Upper lobe of left lung (tissue), 4 donors: ENCODE measurements around the gene OTUD7B.

Source experiments
- EP300 ChIP-seq, 4 donors: sonication (generic); formaldehyde crosslinking; IDR thresholded peaks; one replicate each; pipeline ENCODE4 v1.5.1; 2017; ENCODE audit warnings: antibody characterized with exemption in 4 of 4, control low read depth in 2 of 4
- POLR2A ChIP-seq, 4 donors: fragments of 450-650 bp; IDR thresholded peaks; one replicate each; pipeline ENCODE4 v1.5.1; 2016 to 2017; ENCODE audit warnings: antibody characterized with exemption in 4 of 4, mild to moderate bottlenecking in 2 of 4
- POLR2AphosphoS5 ChIP-seq, 2 donors: sonication (generic); formaldehyde crosslinking; IDR thresholded peaks; one replicate each; pipeline ENCODE4 v1.5.1; 2017; ENCODE audit warnings: antibody characterized with exemption in 2 of 2
- TF ChIP-seq, protein P1 (sequence below), 6 experiments: fragments of 450-650 bp in 4 of 6; fragments of 200-600 bp in 2 of 6; sonication (generic) in 2 of 6; IDR thresholded peaks; one replicate each; pipeline ENCODE4 v1.5.1; 2016 to 2019; ENCODE audit warnings: antibody characterized with exemption in 6 of 6

- no peak for TF ChIP-seq EP300 (IDR thresholded peaks at IDR 0.05)
- TF ChIP-seq, protein P1, sequence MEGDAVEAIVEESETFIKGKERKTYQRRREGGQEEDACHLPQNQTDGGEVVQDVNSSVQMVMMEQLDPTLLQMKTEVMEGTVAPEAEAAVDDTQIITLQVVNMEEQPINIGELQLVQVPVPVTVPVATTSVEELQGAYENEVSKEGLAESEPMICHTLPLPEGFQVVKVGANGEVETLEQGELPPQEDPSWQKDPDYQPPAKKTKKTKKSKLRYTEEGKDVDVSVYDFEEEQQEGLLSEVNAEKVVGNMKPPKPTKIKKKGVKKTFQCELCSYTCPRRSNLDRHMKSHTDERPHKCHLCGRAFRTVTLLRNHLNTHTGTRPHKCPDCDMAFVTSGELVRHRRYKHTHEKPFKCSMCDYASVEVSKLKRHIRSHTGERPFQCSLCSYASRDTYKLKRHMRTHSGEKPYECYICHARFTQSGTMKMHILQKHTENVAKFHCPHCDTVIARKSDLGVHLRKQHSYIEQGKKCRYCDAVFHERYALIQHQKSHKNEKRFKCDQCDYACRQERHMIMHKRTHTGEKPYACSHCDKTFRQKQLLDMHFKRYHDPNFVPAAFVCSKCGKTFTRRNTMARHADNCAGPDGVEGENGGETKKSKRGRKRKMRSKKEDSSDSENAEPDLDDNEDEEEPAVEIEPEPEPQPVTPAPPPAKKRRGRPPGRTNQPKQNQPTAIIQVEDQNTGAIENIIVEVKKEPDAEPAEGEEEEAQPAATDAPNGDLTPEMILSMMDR (IDR thresholded peaks at IDR 0.05), result peak in 2 of 6 experiments; percentile 25 to 28
- peak; percentile 78 to 88 for TF ChIP-seq POLR2AphosphoS5 (IDR thresholded peaks at IDR 0.05)
- peak in 3 of 4 donors; percentile 77 to 84 (median 82) for TF ChIP-seq POLR2A (IDR thresholded peaks at IDR 0.05)
These were observed at the start of gene OTUD7B for GRCh38 chr1:150010393-150011115.
